Measurements from ENCODE around the gene PRKCE.

Gene PRKCE

GRCh38 chr2:46147626-46148368, 496.3 kb downstream of the PRKCE start:
- in situ Hi-C loops (cut with MboI; ENCODE audit: low sequenced_read_pairs): no loop called here

DNA sequence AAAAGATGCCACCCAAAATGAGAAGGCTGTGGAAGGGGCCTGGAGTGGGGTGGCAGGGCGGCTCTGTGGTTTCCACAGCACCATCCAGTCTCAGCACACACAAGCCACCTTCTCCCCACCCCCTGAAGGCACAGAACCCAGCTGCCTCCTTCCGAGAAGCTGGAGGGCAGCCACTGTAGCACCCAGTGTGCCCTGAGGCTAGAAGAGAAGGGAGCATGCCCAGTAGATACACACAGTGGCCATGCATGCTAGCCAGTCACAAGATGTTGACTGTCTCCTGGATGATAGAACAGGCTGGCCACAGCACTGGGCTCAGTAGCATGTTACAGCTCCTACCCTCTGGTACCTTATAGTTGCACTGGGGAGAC, 496.9 kb downstream of the PRKCE start:
- in situ Hi-C loops (cut with MboI; ENCODE audit: low sequenced_read_pairs): no loop called here

DNA sequence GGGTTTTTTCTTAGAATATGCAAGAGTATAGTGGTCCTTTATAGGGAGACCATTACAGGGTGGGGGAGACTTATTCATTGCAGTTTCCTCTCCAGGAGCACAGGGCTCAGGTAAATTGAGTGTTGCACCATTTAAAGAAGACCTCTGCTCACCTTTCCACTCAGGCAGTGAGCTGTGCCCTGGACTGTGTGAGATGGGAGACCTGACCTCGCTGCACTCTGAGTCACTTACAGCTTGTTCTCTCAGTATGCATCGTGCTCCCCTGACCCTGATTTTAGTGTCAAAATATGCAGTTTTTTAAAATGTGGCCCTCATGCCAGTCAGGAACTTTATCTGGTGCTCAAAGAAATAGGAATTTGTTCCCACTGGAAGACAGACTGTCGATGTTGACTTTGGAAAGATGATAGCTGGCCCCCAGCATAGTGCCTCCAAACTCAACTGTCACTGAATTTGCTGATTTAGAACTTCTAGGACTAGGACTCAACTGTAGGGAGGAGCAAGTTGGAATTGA, 499.0 kb downstream of the PRKCE start:
- in situ Hi-C loops (cut with MboI; ENCODE audit: low sequenced_read_pairs): no loop called here

DNA sequence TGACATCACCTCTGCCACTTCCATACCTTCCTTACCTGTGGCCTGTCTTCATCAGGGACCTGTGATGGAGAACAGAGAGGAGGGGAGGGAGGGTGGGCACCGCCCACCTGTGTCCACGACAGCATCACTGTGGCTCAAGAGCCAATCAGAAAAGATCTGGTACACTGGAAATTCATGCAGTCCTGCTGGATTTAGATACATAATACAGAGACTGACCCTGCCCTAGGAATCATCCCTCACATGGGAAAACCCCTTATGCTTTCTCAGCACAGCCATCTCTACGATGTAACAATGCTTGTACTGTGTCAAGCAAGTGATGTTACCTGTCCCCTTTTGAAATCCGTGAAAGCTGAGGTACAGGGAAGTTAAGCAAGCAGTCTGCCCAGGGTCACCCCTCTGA, 500.1 kb downstream of the PRKCE start:
- in situ Hi-C loops (cut with MboI; ENCODE audit: low sequenced_read_pairs): no loop called here

- in situ Hi-C loops (cut with MboI; ENCODE audit: low sequenced_read_pairs): no loop called here
Observed at GRCh38 chr2:46153996-46154753, 502.7 kb downstream of the PRKCE start.

DNA sequence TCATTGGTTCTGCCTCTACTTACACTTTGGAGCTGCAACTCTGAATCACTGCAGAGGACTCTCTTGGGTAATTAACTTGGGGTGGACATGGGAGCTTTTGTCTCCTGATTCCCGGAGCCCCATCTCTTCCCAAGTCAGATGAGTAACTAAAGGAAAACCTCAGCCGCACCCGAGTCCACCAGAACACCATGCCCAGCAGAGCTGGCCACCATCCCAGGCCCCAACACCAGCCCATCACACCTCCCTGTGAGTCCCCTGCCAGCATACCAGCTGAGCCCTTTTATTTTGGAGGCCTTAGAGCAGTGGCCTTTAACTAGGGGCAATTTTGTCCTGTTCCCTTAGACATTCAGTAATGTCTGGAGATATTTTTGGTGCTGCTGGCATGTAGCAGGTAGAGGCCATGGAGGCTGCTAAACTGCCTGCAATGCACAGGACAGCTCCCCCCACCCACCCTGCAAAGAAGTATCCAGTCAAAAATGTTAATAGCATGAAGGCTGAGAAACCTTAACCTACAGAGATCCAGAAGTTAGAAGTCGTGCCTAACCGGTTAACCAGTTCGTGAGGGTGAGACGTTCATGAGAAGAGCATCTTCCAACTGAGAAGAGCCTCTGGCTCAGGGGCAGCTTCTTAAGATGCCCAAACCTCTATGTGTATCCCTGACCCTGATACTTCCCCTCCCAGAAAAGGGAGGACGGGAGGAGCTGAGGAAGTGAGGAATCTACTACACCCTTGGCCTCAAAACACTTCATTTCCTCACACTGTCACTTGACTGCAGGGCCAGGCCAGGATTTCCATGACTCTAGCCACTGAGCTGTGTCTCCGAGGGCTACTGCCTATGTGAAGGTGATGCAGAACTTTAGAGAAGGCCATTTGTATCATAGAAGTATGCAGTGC, 505.8 kb downstream of the PRKCE start:
- in situ Hi-C loops (cut with MboI; ENCODE audit: low sequenced_read_pairs): no loop called here

GRCh38 chr2:46157966-46158310, 506.5 kb downstream of the PRKCE start:
- in situ Hi-C loops (cut with MboI; ENCODE audit: low sequenced_read_pairs): no loop called here

DNA sequence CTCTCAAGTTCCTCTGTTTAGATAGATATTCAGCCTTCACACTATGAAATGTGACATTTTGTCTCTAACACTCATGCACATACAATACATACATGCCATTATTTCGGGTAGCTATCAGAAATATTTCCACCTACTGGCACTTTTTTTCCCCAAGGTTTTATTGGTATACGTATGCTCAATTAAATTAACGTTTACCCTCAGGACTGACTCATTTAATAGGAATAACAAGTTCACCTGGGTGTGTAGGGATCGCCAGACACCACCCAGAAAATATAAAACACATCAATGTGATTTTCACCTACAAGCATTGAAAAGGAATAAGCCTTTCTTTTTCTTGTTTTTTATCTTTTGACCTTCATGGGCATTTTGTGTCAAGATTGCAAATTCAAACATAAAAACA, 507.2 kb downstream of the PRKCE start:
- in situ Hi-C loops (cut with MboI; ENCODE audit: low sequenced_read_pairs): no loop called here

- in situ Hi-C loops (cut with MboI; ENCODE audit: low sequenced_read_pairs): no loop called here
Observed at GRCh38 chr2:46160326-46160725, 508.9 kb downstream of the PRKCE start.

- in situ Hi-C loops (cut with MboI; ENCODE audit: low sequenced_read_pairs): no loop called here
Observed at GRCh38 chr2:46161315-46161714, 509.8 kb downstream of the PRKCE start.

- in situ Hi-C loops (cut with MboI; ENCODE audit: low sequenced_read_pairs): no loop called here
Observed at GRCh38 chr2:46161911-46162310, 510.4 kb downstream of the PRKCE start.

- in situ Hi-C loops (cut with MboI; ENCODE audit: low sequenced_read_pairs): no loop called here
Observed at GRCh38 chr2:46162329-46163097, 511.0 kb downstream of the PRKCE start.

- in situ Hi-C loops (cut with MboI; ENCODE audit: low sequenced_read_pairs): no loop called here
Observed at GRCh38 chr2:46163098-46163430, 511.6 kb downstream of the PRKCE start.

DNA sequence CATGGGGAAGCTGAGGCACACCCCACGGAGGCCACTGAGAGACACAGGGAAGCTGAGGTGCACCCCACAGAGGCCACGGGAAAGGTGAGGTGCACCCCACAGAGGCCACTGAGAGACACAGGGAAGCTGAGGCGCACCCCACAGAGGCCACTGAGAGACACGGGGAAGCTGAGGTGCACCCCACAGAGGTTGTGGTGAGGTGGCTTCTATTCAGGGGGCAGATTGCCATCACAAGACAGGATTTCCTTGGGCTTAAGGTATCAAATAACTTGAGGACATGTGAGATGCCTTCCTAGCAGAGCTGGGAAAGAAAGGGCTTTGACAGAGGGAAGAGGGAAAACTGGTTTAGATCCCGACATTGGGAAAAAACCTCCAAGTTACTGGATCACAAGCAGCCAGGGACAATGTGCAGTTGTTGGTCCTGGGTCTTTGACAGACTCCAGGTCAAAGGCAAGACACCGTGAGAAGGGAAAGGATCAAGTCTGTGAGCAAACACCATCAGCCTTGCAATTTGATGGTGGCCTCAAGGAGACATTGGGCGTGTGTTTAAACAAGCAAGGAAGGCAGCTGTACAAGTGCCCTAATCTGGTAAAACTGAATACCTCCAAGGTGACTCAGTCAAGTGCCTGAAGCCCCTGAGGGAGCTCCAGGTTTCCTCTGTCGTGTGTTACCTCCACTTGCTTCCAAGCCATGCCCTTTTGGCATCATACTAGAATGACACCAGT, 512.5 kb downstream of the PRKCE start:
- in situ Hi-C loops (cut with MboI; ENCODE audit: low sequenced_read_pairs): no loop called here

- in situ Hi-C loops (cut with MboI; ENCODE audit: low sequenced_read_pairs): no loop called here
Observed at GRCh38 chr2:46164529-46165301, 513.2 kb downstream of the PRKCE start.

DNA sequence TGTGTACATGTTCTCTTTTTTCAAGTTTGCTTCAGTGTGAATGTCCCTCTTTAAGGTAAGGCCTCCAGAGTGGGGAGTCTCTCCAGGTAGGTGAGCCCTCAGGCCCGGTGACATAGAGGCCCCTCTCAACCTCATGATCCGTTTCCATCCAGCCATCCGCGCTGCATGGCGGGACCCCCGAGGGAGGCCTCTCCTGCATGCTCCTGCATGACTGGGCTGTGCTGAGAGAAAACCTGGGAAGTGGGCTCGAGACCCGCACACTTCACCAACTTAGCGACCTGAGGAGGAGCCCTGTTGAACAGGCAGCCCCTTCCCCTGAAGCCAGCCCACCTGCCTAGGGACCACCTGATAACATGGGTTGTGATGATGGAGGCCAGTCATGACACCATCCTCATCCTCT, 514.4 kb downstream of the PRKCE start:
- in situ Hi-C loops (cut with MboI; ENCODE audit: low sequenced_read_pairs): no loop called here

GRCh38 chr2:46167406-46167805, 515.9 kb downstream of the PRKCE start:
- in situ Hi-C loops (cut with MboI; ENCODE audit: low sequenced_read_pairs): no loop called here

- in situ Hi-C loops (cut with MboI; ENCODE audit: low sequenced_read_pairs): no loop called here
Observed at GRCh38 chr2:46167924-46168323, 516.4 kb downstream of the PRKCE start.

DNA sequence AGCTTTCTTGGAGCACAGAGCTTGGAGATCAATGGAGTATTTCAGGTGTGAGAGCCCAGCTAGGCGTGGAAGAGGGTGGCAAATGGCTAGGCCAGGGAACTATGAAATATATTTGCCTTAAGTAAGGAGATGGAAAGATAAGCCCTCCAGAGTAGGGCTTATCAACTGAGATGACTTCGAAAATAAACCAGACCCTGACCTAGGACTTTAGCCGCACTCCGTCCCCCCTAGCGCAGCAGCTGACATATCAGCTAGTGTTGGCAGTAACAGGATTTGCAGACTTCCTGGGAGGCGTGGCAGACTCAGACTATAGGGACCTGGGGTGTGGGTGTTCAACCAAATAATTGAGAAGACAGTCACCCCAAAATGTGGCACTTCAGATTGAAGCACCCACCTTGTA, 518.0 kb downstream of the PRKCE start:
- in situ Hi-C loops (cut with MboI; ENCODE audit: low sequenced_read_pairs): no loop called here

All from HL-60/S4 (cell line).